CD14-positive monocyte (primary cell): ENCODE data around the gene FBXO5. TPM values are rescaled to one million over a fixed set of nuclear protein-coding genes. Genes with fewer than 3 reads are reported as not detected.
"Not testable (repeated sequence)": the region's sequence is repeated elsewhere in the genome, so short reads cannot be mapped to it uniquely, and the experiment has no call there.

ENCODE experiments used
- DNase-seq, 3 donors: peaks; one replicate each; pipeline ENCODE4 v3.0.0-alpha.2; 2011 to 2022
- H2AFZ ChIP-seq: 2 replicates; pipeline ENCODE4 v1.6.0; 2012; ENCODE audit warnings: mild to moderate bottlenecking, low read depth, low read length, inconsistent platforms; ENCODE audit not compliant: insufficient read depth, poor library complexity, severe bottlenecking
- H3K27ac ChIP-seq, 2 donors: 1 replicate in 1 of 2; 2 replicates in 1 of 2; pipeline ENCODE4 v1.5.1; 2012 to 2013; ENCODE audit warnings: low read length in 2 of 2, control low read depth in 1 of 2, inconsistent platforms in 1 of 2, low read depth in 1 of 2, mild to moderate bottlenecking in 1 of 2
- H3K27me3 ChIP-seq, 2 donors: one replicate each; pipeline versions ENCODE4 v1.6.0 to v1.6.1; 2011 to 2013; ENCODE audit warnings: low read length in 2 of 2; ENCODE audit not compliant: control insufficient read depth in 2 of 2, insufficient read depth in 2 of 2
- H3K36me3 ChIP-seq, 2 donors: replicated peaks in 1 of 2; 1 replicate in 1 of 2; 2 replicates in 1 of 2; pipeline versions ENCODE4 v1.5.1 to v1.6.1; 2012 to 2013; ENCODE audit warnings: low read length in 2 of 2, control low read depth in 1 of 2, inconsistent platforms in 1 of 2, mild to moderate bottlenecking in 1 of 2; ENCODE audit not compliant: insufficient read depth in 2 of 2, control insufficient read depth in 1 of 2
- H3K4me1 ChIP-seq, 2 donors: 1 replicate in 1 of 2; 2 replicates in 1 of 2; pipeline versions ENCODE4 v1.5.1 to v1.6.1; 2012 to 2013; ENCODE audit warnings: low read length in 2 of 2, control low read depth in 1 of 2, inconsistent platforms in 1 of 2, mild to moderate bottlenecking in 1 of 2, moderate library complexity in 1 of 2; ENCODE audit not compliant: insufficient read depth in 2 of 2, control insufficient read depth in 1 of 2
- H3K4me2 ChIP-seq: replicated peaks from 2 replicates; pipeline ENCODE3; 2012; ENCODE audit warnings: low read length, moderate library complexity, mild to moderate bottlenecking; ENCODE audit not compliant: poor library complexity, severe bottlenecking; ENCODE audit errors: extremely low read depth
- H3K4me3 ChIP-seq, 3 experiments: fragments of 200-600 bp in 1 of 3; sonication (generic) in 1 of 3; replicated peaks in 1 of 3; 1 replicate in 2 of 3; 2 replicates in 1 of 3; pipeline ENCODE4 v1.5.1; 2011 to 2013; ENCODE audit warnings: low read length in 3 of 3, mild to moderate bottlenecking in 3 of 3, control low read depth in 2 of 3, low read depth in 2 of 3, inconsistent platforms in 1 of 3, moderate library complexity in 1 of 3
- H3K79me2 ChIP-seq: 2 replicates; pipeline ENCODE4 v1.6.0; 2012; ENCODE audit warnings: mild to moderate bottlenecking, control low read depth, inconsistent platforms, low read length, moderate library complexity; ENCODE audit not compliant: insufficient read depth
- H3K9ac ChIP-seq: 2 replicates; pipeline ENCODE4 v1.6.0; 2017; ENCODE audit warnings: low read length, mild to moderate bottlenecking; ENCODE audit not compliant: insufficient read depth, poor library complexity, severe bottlenecking
- H3K9me3 ChIP-seq, 2 donors: replicated peaks in 1 of 2; 1 replicate in 1 of 2; 2 replicates in 1 of 2; pipeline versions ENCODE4 v1.5.1 to v1.6.1; 2012 to 2013; ENCODE audit warnings: low read length in 2 of 2, control low read depth in 1 of 2; ENCODE audit not compliant: control insufficient read depth in 1 of 2, insufficient read depth in 1 of 2
- H4K20me1 ChIP-seq: 2 replicates; pipeline ENCODE4 v1.6.0; 2012; ENCODE audit warnings: mild to moderate bottlenecking, low read length, control low read depth, moderate library complexity; ENCODE audit not compliant: insufficient read depth
- H3K27ac Mint-ChIP-seq, 7 donors: one replicate each; pipeline ENCODE4 v1.8.0; 2020; ENCODE audit warnings: mild to moderate bottlenecking in 7 of 7, mixed read lengths in 7 of 7, moderate library complexity in 6 of 7, inconsistent platforms in 2 of 7
- H3K27me3 Mint-ChIP-seq, 3 donors: one replicate each; pipeline ENCODE4 v1.8.0; 2021 to 2022; ENCODE audit warnings: low read depth in 3 of 3, mild to moderate bottlenecking in 3 of 3, mixed read lengths in 3 of 3, moderate library complexity in 3 of 3, inconsistent platforms in 1 of 3
- H3K36me3 Mint-ChIP-seq, 2 donors: one replicate each; pipeline ENCODE4 v1.8.0; 2020; ENCODE audit warnings: mixed read lengths in 2 of 2, inconsistent platforms in 1 of 2, mild to moderate bottlenecking in 1 of 2
- H3K4me1 Mint-ChIP-seq: one replicate; pipeline ENCODE4 v1.8.0; 2020; ENCODE audit warnings: mild to moderate bottlenecking, mixed read lengths
- H3K4me3 Mint-ChIP-seq, 2 donors: one replicate each; pipeline ENCODE4 v1.8.0; 2020; ENCODE audit warnings: mild to moderate bottlenecking in 2 of 2, mixed read lengths in 2 of 2, moderate library complexity in 1 of 2
- H3K9me3 Mint-ChIP-seq, 7 donors: one replicate each; pipeline ENCODE4 v1.8.0; 2020 to 2022; ENCODE audit warnings: mixed read lengths in 7 of 7, mild to moderate bottlenecking in 6 of 7, moderate library complexity in 6 of 7, inconsistent platforms in 2 of 7
- CTCF ChIP-seq: fragments of 200-600 bp; IDR thresholded peaks from one replicate; pipeline ENCODE4 v1.8.0; 2022; ENCODE audit warnings: antibody characterized with exemption, mild to moderate bottlenecking
- WGBS: methylation state at CpG from one replicate; pipeline ENCODE4 v1.1.5; 2013; ENCODE audit warnings: missing lambda C conversion rate; ENCODE audit not compliant: insufficient coverage; 5-methylcytosine and 5-hydroxymethylcytosine counted together
- intact Hi-C, 2 donors: fragments of 100-400 bp; cut with micrococcal nuclease; formaldehyde crosslinking; loops; one replicate each; pipeline versions ENCODE4 v1.15.0 to v1.15.1; 2023
- polyA plus RNA-seq, 3 donors: library from polyadenylated mRNA; depleted of rRNA in 1 of 3; unstranded in 2 of 3; stranded (reverse) in 1 of 3; fragments of 300-500 nt in 2 of 3; fragments of >200 nt in 1 of 3; fragmentation: Illumina TruSeq in 2 of 3; gene quantifications; 1 replicate in 2 of 3; 2 replicates in 1 of 3; pipeline ENCODE4 v1.2.3, GENCODE V29; 2012 to 2021

FBXO5 gene
- polyA plus RNA-seq, 3 donors = 1.0 to 1.9 (median 1.3) TPM

DNA sequence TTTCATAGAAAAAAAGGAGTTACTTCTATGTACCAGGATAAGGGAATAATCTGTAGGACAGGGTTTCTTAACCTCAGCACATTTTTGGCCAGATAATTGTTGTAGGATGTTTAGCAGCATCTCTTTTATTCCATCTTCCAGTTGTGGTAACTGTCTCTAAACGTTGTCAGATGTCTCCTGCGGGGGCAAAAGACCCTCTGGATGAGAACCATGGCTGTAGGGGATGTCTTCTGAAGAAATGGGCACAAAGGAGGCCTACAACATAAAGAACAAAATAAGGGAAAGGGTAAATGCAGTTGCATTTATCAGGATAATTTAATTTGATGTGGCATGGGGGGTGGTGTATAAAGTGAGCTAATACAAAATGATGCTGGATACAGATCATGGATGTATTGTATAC, 4.1 kb upstream of the FBXO5 start:
- WGBS = no CpG with 5 or more reads among the region's 2 CpGs
- no peak overlapping the region for H3K4me2 ChIP-seq
- no peak overlapping the region for H2AFZ ChIP-seq
- peaks cover 14% of the 10 kb centered on the region for H4K20me1 ChIP-seq
- no peaks in the 10 kb centered on the region for H3K27me3 ChIP-seq
- DNase-seq = no peak
- H3K9me3 ChIP-seq = no peaks in the 10 kb centered on the region
- peak overlapping the region in 5 of 7 donors; percentile 12 to 72 (median 37) for H3K27ac Mint-ChIP-seq
- intact Hi-C loops = no loop called here
- TF ChIP-seq CTCF = no peak
- peaks cover 21 to 24% of the 10 kb centered on the region in 2 donors for H3K4me1 ChIP-seq
- peaks cover 0 to 2% (median under 1%) of the 10 kb centered on the region in 3 donors for H3K27me3 Mint-ChIP-seq
- H3K36me3 Mint-ChIP-seq = peaks cover 17 to 21% of the 10 kb centered on the region in 2 donors
- no peak overlapping the region for H3K4me3 Mint-ChIP-seq
- H3K36me3 ChIP-seq = peaks cover 2 to 23% of the 10 kb centered on the region in 2 donors
- no peak overlapping the region for H3K4me3 ChIP-seq
- no peak overlapping the region for H3K27ac ChIP-seq
- peaks cover 21% of the 10 kb centered on the region for H3K4me1 Mint-ChIP-seq
- peaks cover 67% of the 10 kb centered on the region for H3K79me2 ChIP-seq
- H3K9me3 Mint-ChIP-seq = peaks cover 0 to 3% (median 0%) of the 10 kb centered on the region in 7 donors
- H3K9ac ChIP-seq = no peak overlapping the region

GRCh38 chr6:152985300-152985699, 2.5 kb upstream of the FBXO5 start:
- H3K4me3 ChIP-seq, DNase-seq, H2AFZ ChIP-seq, H3K9me3 Mint-ChIP-seq, H3K4me3 Mint-ChIP-seq, H3K36me3 Mint-ChIP-seq, H3K9ac ChIP-seq, intact Hi-C loops, H3K27me3 Mint-ChIP-seq, H3K36me3 ChIP-seq, H3K27me3 ChIP-seq, H3K9me3 ChIP-seq, H3K4me2 ChIP-seq: not testable (repeated sequence)
- peaks cover 31% of the 10 kb centered on the region for H3K4me1 Mint-ChIP-seq
- Histone ChIP-seq H4K20me1 (peaks cover 13% of the 10 kb centered on the region), H3K27ac (peak overlapping the region in 1 of 2 donors; percentile 96), H3K79me2 (peaks cover 67% of the 10 kb centered on the region), H3K4me1 (peaks cover 23 to 38% of the 10 kb centered on the region in 2 donors)
- peak overlapping the region in 5 of 7 donors; percentile 35 to 99 (median 54) for H3K27ac Mint-ChIP-seq
- 97% methylated on average over 6 of the region's 11 CpGs for WGBS
